CD4-positive, alpha-beta T cell treated with Interleukin-6 at 100 ng/mL for 8 hours (primary cell): ENCODE measurements around the gene H6PD.

ENCODE experiments used
- DNase-seq: peaks from one replicate; pipeline ENCODE4 v3.0.0-alpha.2; 2020; ENCODE audit warnings: mixed read lengths, low spot score

Gene H6PD

GRCh38 chr1:9317591-9318417, 83.2 kb downstream of the H6PD start:
- no peak for DNase-seq

- no peak for DNase-seq
These were observed 84.7 kb downstream of the H6PD start for GRCh38 chr1:9319208-9319788.

DNA sequence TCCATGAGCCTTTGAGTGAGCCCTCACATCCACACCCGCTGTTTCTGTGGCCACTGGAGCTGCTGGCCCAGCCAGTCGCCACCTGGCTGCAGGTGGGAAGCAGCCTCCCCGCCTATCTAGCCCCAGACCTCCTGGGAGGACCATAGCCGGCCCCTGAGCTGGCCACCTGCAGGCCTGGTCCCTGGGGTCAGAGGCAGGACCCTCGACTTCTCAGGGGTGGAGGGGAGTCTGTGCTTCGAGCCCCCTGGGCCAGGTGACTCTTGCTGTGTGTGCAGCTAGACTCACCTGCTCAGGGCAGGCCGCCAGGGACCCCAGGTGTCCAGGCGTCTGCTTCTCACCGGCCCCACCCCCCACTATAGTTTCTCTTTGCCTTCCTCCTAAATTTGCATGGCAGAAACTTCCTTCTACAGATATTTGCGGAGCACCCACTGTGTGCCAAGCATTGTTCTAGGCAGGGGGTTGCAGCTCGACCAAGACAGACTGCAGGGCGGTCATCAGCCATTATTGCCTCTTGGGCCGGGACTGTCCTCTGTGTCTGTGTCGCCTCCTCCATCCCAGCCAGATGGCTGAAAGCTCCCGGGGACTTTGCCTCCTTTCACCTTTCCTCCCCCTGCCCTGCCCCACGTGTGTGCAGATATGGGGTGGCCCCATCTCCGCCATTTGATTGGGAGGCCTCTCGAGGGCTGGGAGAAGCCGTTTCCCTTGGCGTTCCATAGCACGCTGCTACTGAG, 85.4 kb downstream of the H6PD start:
- no peak for DNase-seq
